HepG2 (cell line): ENCODE measurements around the gene NNAT. TPM values are rescaled to one million over a fixed set of nuclear protein-coding genes. Genes with fewer than 3 reads are reported as not detected.

ENCODE experiments used
- BRCA1 ChIP-seq: sonication (generic); formaldehyde crosslinking; IDR thresholded peaks from 2 replicates; pipeline ENCODE4 v1.4.0; 2020; ENCODE audit warnings: missing genetic modification reagents
- MATR3 ChIP-seq: sonication (generic); formaldehyde crosslinking; IDR thresholded peaks from 2 replicates; pipeline ENCODE4 v1.4.0; 2020; ENCODE audit warnings: missing genetic modification reagents
- MEIS1 ChIP-seq: sonication (generic); formaldehyde crosslinking; IDR thresholded peaks from 2 replicates; pipeline ENCODE4 v1.9.0; 2021; ENCODE audit warnings: mild to moderate bottlenecking, missing genetic modification reagents, moderate library complexity, borderline replicate concordance
- NFRKB ChIP-seq: fragments of 450-650 bp; IDR thresholded peaks from 2 replicates; pipeline ENCODE4 v1.6.1; 2017
- NR3C1 ChIP-seq: sonication (generic); formaldehyde crosslinking; IDR thresholded peaks from 2 replicates; pipeline ENCODE4 v1.4.0; 2020; ENCODE audit warnings: missing genetic modification reagents
- POLR2G ChIP-seq: fragments of 200-400 bp; formaldehyde crosslinking; IDR thresholded peaks from 2 replicates; pipeline ENCODE4 v1.6.1; 2018; ENCODE audit warnings: mild to moderate bottlenecking, low read depth, low read length, moderate library complexity
- SCMH1 ChIP-seq: sonication (generic); formaldehyde crosslinking; IDR thresholded peaks from 2 replicates; pipeline ENCODE4 v1.9.0; 2021; ENCODE audit warnings: missing genetic modification reagents, mild to moderate bottlenecking, borderline replicate concordance
- STAG1 ChIP-seq: sonication (generic); formaldehyde crosslinking; IDR thresholded peaks from 2 replicates; pipeline ENCODE4 v1.4.0; 2020; ENCODE audit warnings: missing genetic modification reagents
- ZNF121 ChIP-seq: sonication (generic); formaldehyde crosslinking; IDR thresholded peaks from 2 replicates; pipeline ENCODE4 v1.5.0; 2020; ENCODE audit warnings: mild to moderate bottlenecking, missing genetic modification reagents
- ZNF562 ChIP-seq: sonication (generic); formaldehyde crosslinking; IDR thresholded peaks from 2 replicates; pipeline ENCODE4 v1.8.0; 2022; ENCODE audit warnings: missing genetic modification reagents, borderline replicate concordance
- ZNF746 ChIP-seq: sonication (generic); formaldehyde crosslinking; IDR thresholded peaks from 2 replicates; pipeline ENCODE4 v1.8.0; 2022; ENCODE audit warnings: mild to moderate bottlenecking, missing genetic modification reagents
- ZNF772 ChIP-seq: sonication (generic); formaldehyde crosslinking; IDR thresholded peaks from 2 replicates; pipeline ENCODE4 v1.5.0; 2020; ENCODE audit warnings: mild to moderate bottlenecking, missing genetic modification reagents
- ZNF816 ChIP-seq: sonication (generic); formaldehyde crosslinking; IDR thresholded peaks from 2 replicates; pipeline ENCODE4 v1.8.0; 2022; ENCODE audit warnings: missing genetic modification reagents, mild to moderate bottlenecking, borderline replicate concordance
- ZNF891 ChIP-seq: sonication (generic); formaldehyde crosslinking; IDR thresholded peaks from 2 replicates; pipeline ENCODE4 v1.5.0; 2020; ENCODE audit warnings: mild to moderate bottlenecking, missing genetic modification reagents
- polyA plus RNA-seq, 8 experiments: library from polyadenylated mRNA; depleted of rRNA in 3 of 8; stranded (reverse) in 7 of 8; unstranded in 1 of 8; fragments of >200 nt; fragmentation: Illumina TruSeq in 4 of 8; extraction: Trizol in 4 of 8; gene quantifications; 2 replicates each; pipeline versions ENCODE4 v1.2.1 to v1.2.3, GENCODE V29; 2011 to 2016; ENCODE audit warnings: low read depth in 4 of 8, missing spikeins in 1 of 8, mixed read lengths in 1 of 8; ENCODE audit not compliant: insufficient read depth in 1 of 8
- total RNA-seq, 5 experiments: library from RNA; depleted of rRNA; stranded (reverse); fragments of >200 nt; fragmentation: Illumina TruSeq; extraction: Trizol; gene quantifications; 2 replicates each; pipeline ENCODE4 v1.2.3, GENCODE V29; 2016; ENCODE audit warnings: low read depth in 1 of 5
- TF ChIP-seq, protein P1 (sequence below): IDR thresholded peaks from 2 replicates; pipeline ENCODE4 v1.4.0; 2020; ENCODE audit warnings: mild to moderate bottlenecking, missing genetic modification reagents
- TF ChIP-seq, protein P2 (sequence below): sonication (generic); formaldehyde crosslinking; IDR thresholded peaks from 2 replicates; pipeline ENCODE4 v1.5.0; 2020; ENCODE audit warnings: mild to moderate bottlenecking, missing genetic modification reagents, borderline replicate concordance
- TF ChIP-seq, protein P3 (sequence below): IDR thresholded peaks from 2 replicates; pipeline ENCODE4 v1.6.1; 2016; ENCODE audit warnings: low read depth
- TF ChIP-seq, protein P4 (sequence below): sonication (generic); formaldehyde crosslinking; IDR thresholded peaks from 2 replicates; pipeline ENCODE4 v1.4.0; 2020; ENCODE audit warnings: mild to moderate bottlenecking, missing genetic modification reagents
- TF ChIP-seq, protein P5 (sequence below): sonication (generic); formaldehyde crosslinking; IDR thresholded peaks from 2 replicates; pipeline ENCODE4 v1.5.0; 2020; ENCODE audit warnings: missing genetic modification reagents
- TF ChIP-seq, protein P6 (sequence below): sonication (generic); formaldehyde crosslinking; IDR thresholded peaks from 2 replicates; pipeline ENCODE4 v1.5.0; 2020; ENCODE audit warnings: missing genetic modification reagents, mild to moderate bottlenecking, borderline replicate concordance

NNAT gene
- total and polyA plus RNA-seq, 2 of the 13 experiments (the other 11 are each of a cell fraction or from before 2014, with no cell fraction given), result not detected

DNA sequence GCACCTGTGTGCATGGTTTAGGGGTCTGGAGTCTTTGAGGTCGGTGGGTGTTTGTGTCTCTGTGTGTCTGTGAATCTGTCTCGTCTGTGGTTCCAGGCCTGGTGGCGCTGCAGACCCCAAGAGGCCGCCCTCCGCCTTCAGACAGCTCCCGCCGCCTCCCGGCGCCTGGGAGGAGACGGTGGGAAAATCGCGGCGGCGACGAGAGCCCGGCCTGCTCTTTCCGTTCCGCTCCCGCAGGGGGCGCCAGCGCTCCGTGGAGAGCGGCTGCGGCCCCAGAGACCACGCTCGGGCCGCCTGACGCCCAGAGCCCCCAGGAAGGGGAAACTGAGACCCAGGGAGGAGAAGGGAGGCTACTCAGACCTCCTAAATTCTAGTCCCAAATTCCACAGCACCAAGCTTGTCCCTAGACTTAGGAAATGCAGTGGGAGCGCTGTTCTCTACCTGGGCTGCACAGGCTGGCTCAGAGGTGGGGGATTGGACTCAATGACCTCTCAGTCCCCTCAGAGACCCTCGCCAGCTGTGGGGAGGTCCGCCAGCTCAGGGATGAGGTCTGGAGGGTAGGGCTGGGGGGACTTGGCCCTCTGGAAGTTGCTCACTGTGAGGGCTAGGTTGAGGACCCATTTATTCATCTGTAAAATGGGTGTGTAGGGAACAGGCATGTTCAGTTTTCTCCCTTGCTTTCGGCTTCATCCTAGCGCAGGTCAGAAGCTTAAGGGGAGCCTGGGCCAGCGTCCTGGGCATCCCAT lies 43.5 kb downstream of the NNAT start (continued):
- TF ChIP-seq, protein P1, sequence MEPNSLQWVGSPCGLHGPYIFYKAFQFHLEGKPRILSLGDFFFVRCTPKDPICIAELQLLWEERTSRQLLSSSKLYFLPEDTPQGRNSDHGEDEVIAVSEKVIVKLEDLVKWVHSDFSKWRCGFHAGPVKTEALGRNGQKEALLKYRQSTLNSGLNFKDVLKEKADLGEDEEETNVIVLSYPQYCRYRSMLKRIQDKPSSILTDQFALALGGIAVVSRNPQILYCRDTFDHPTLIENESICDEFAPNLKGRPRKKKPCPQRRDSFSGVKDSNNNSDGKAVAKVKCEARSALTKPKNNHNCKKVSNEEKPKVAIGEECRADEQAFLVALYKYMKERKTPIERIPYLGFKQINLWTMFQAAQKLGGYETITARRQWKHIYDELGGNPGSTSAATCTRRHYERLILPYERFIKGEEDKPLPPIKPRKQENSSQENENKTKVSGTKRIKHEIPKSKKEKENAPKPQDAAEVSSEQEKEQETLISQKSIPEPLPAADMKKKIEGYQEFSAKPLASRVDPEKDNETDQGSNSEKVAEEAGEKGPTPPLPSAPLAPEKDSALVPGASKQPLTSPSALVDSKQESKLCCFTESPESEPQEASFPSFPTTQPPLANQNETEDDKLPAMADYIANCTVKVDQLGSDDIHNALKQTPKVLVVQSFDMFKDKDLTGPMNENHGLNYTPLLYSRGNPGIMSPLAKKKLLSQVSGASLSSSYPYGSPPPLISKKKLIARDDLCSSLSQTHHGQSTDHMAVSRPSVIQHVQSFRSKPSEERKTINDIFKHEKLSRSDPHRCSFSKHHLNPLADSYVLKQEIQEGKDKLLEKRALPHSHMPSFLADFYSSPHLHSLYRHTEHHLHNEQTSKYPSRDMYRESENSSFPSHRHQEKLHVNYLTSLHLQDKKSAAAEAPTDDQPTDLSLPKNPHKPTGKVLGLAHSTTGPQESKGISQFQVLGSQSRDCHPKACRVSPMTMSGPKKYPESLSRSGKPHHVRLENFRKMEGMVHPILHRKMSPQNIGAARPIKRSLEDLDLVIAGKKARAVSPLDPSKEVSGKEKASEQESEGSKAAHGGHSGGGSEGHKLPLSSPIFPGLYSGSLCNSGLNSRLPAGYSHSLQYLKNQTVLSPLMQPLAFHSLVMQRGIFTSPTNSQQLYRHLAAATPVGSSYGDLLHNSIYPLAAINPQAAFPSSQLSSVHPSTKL (CRISPR knock-in tag), result peak; percentile 47; the same call in 1 of the 2 replicates
- TF ChIP-seq POLR2G, result no peak
- TF ChIP-seq ZNF891, result peak; percentile 28; the same call in 1 of the 2 replicates
- no peak for TF ChIP-seq ZNF562 (CRISPR knock-in tag)
- no peak for TF ChIP-seq BRCA1
- TF ChIP-seq MATR3 (CRISPR knock-in tag), result no peak
- TF ChIP-seq NR3C1 (CRISPR knock-in tag), result no peak
- TF ChIP-seq STAG1, result peak; percentile 99
- TF ChIP-seq, protein P2, sequence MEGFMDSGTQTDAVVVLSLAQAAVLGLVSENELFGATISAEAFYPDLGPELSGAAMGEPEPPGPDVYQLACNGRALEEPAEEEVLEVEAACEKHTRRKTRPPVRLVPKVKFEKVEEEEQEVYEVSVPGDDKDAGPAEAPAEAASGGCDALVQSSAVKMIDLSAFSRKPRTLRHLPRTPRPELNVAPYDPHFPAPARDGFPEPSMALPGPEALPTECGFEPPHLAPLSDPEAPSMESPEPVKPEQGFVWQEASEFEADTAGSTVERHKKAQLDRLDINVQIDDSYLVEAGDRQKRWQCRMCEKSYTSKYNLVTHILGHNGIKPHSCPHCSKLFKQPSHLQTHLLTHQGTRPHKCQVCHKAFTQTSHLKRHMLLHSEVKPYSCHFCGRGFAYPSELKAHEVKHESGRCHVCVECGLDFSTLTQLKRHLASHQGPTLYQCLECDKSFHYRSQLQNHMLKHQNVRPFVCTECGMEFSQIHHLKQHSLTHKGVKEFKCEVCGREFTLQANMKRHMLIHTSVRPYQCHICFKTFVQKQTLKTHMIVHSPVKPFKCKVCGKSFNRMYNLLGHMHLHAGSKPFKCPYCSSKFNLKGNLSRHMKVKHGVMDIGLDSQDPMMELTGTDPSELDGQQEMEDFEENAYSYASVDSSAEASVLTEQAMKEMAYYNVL (CRISPR knock-in tag), result 0 out of 2 replicates have a peak, but pooled peaks have one; percentile 63
- no peak for TF ChIP-seq ZNF121 (CRISPR knock-in tag)
- TF ChIP-seq, protein P3, sequence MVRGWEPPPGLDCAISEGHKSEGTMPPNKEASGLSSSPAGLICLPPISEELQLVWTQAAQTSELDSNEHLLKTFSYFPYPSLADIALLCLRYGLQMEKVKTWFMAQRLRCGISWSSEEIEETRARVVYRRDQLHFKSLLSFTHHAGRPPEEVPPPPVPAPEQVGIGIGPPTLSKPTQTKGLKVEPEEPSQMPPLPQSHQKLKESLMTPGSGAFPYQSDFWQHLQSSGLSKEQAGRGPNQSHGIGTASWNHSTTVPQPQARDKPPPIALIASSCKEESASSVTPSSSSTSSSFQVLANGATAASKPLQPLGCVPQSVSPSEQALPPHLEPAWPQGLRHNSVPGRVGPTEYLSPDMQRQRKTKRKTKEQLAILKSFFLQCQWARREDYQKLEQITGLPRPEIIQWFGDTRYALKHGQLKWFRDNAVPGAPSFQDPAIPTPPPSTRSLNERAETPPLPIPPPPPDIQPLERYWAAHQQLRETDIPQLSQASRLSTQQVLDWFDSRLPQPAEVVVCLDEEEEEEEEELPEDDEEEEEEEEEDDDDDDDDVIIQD (CRISPR knock-in tag), result no peak
- TF ChIP-seq, protein P4, sequence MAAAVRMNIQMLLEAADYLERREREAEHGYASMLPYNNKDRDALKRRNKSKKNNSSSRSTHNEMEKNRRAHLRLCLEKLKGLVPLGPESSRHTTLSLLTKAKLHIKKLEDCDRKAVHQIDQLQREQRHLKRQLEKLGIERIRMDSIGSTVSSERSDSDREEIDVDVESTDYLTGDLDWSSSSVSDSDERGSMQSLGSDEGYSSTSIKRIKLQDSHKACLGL (CRISPR knock-in tag), result peak; percentile 70; the same call in 1 of the 2 replicates
- no peak for TF ChIP-seq MEIS1 (CRISPR knock-in tag)
- TF ChIP-seq, protein P5, sequence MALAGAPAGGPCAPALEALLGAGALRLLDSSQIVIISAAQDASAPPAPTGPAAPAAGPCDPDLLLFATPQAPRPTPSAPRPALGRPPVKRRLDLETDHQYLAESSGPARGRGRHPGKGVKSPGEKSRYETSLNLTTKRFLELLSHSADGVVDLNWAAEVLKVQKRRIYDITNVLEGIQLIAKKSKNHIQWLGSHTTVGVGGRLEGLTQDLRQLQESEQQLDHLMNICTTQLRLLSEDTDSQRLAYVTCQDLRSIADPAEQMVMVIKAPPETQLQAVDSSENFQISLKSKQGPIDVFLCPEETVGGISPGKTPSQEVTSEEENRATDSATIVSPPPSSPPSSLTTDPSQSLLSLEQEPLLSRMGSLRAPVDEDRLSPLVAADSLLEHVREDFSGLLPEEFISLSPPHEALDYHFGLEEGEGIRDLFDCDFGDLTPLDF, result no peak
- no peak for TF ChIP-seq NFRKB
- TF ChIP-seq ZNF746 (CRISPR knock-in tag), result no peak
- no peak for TF ChIP-seq ZNF816
- TF ChIP-seq, protein P6, sequence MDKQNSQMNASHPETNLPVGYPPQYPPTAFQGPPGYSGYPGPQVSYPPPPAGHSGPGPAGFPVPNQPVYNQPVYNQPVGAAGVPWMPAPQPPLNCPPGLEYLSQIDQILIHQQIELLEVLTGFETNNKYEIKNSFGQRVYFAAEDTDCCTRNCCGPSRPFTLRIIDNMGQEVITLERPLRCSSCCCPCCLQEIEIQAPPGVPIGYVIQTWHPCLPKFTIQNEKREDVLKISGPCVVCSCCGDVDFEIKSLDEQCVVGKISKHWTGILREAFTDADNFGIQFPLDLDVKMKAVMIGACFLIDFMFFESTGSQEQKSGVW (CRISPR knock-in tag), result no peak
- no peak for TF ChIP-seq ZNF772 (CRISPR knock-in tag)
- no peak for TF ChIP-seq SCMH1 (CRISPR knock-in tag)
